Measurements from ENCODE around the gene DLX5.

DNA sequence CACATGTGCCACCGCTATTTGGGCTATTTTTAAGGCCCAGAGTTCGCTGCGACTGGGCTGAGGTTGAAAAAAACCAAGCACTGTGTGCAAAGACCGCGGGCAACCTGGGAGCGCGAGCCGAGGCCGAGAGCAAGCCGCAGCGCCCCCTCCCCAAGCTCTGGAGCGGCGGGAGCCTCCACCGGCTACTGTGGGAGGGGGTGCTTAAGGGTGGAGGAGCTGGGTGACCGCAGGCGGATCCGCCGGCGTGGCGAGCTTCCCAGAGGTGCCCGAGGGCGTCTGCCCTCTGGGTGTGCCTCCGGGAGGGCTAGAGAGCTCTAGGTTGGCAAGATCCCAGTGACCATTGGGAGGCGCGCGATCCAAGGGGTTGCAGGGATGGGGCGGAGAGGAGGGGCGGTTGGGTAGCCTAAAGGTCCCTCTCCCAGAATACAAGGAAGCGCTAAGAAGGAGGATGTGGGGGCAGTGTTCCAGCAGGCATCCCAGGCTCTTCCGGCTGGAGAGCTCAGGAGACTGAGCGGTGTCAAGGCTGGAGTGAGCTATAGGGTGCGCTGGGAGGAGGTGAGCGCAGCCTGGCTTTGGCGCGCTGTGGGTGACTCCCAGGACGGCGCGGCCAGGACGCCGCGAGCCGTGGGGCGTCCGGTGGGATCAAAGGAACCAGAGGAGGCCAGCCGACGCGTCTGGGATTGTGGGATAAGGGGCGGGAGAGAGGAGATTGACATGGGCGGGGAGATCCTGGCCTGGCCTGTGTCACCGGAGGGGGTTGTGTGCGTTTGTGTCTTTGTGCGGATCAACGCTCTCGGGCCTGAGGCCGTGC lies 8.0 kb downstream of the DLX5 start:
- no peak for TF ChIP-seq EZH2 (IDR thresholded peaks at IDR 0.05; ENCODE audit: borderline replicate concordance, insufficient read depth, low read depth, low read length, poor library complexity, severe bottlenecking)
- TF ChIP-seq, protein P1, sequence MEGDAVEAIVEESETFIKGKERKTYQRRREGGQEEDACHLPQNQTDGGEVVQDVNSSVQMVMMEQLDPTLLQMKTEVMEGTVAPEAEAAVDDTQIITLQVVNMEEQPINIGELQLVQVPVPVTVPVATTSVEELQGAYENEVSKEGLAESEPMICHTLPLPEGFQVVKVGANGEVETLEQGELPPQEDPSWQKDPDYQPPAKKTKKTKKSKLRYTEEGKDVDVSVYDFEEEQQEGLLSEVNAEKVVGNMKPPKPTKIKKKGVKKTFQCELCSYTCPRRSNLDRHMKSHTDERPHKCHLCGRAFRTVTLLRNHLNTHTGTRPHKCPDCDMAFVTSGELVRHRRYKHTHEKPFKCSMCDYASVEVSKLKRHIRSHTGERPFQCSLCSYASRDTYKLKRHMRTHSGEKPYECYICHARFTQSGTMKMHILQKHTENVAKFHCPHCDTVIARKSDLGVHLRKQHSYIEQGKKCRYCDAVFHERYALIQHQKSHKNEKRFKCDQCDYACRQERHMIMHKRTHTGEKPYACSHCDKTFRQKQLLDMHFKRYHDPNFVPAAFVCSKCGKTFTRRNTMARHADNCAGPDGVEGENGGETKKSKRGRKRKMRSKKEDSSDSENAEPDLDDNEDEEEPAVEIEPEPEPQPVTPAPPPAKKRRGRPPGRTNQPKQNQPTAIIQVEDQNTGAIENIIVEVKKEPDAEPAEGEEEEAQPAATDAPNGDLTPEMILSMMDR (IDR thresholded peaks at IDR 0.05), result no peak
